Measurements from ENCODE around the gene HEATR5A.

GRCh38 chr14:31449136-31449535 is 28.8 kb upstream of the HEATR5A start:
- no peak for TF ChIP-seq EP300 (IDR thresholded peaks at IDR 0.05)
- no peak for TF ChIP-seq MAFK (IDR thresholded peaks at IDR 0.05; ENCODE audit: partially characterized antibody)
- TF ChIP-seq CTCF (IDR thresholded peaks at IDR 0.05) = no peak
- no peak for TF ChIP-seq USF2 (IDR thresholded peaks at IDR 0.05)
- TF ChIP-seq CHD2 (IDR thresholded peaks at IDR 0.05; ENCODE audit: low read length, partially characterized antibody) = no peak
